SK-N-SH (cell line): Measurements from ENCODE around the gene EDARADD. TPM values are rescaled to one million over a fixed set of nuclear protein-coding genes. Genes with fewer than 3 reads are reported as not detected.
"Not testable (repeated sequence)": the region's sequence is repeated elsewhere in the genome, so short reads cannot be mapped to it uniquely, and the experiment has no call there.

Experiments
- CTCF ChIA-PET: fragments of 300-600, 350-600 bp; formaldehyde crosslinking; extraction: SDS; loops from one replicate; lab custom pipeline; 2021; lab: Yijun Ruan, JAX
- POLR2A ChIA-PET: fragments of 350-600 bp; sonication (Branson Sonifier 250); formaldehyde crosslinking; extraction: SDS; loops from one replicate; lab custom pipeline; 2020; ENCODE audit warnings: antibody characterized with exemption, inconsistent platforms; lab: Yijun Ruan, JAX
- DNase-seq: peaks from one replicate; pipeline ENCODE4 v3.0.0; 2012
- H2AFZ ChIP-seq: fragments of 200-600 bp; sonication (generic); 2 replicates; pipeline ENCODE4 v1.8.1; 2016; ENCODE audit warnings: antibody characterized with exemption, mild to moderate bottlenecking, low read depth
- H3F3A ChIP-seq: fragments of 200-600 bp; sonication (generic); replicated peaks from 2 replicates; pipeline ENCODE3; 2016; ENCODE audit warnings: antibody characterized with exemption, mild to moderate bottlenecking; ENCODE audit not compliant: insufficient read depth
- H3K27ac ChIP-seq, 2 experiments: fragments of 200-500 bp in 1 of 2; fragments of 200-600 bp in 1 of 2; sonication (Bioruptor generic) in 1 of 2; sonication (generic), shearing (Covaris generic) in 1 of 2; 2 replicates each; pipeline versions ENCODE4 v1.5.1 to v1.6.1; 2014 to 2016; ENCODE audit warnings: low read depth in 2 of 2, inconsistent platforms in 1 of 2, low read length in 1 of 2, mild to moderate bottlenecking in 1 of 2, mixed read lengths in 1 of 2
- H3K27me3 ChIP-seq: fragments of 200-600 bp; sonication (generic), shearing (Covaris generic); 2 replicates; pipeline ENCODE4 v1.6.1; 2016; ENCODE audit warnings: mixed run types; ENCODE audit not compliant: insufficient read depth
- H3K36me3 ChIP-seq, 2 experiments: fragments of 200-500 bp in 1 of 2; fragments of 200-600 bp in 1 of 2; sonication (Bioruptor generic) in 1 of 2; sonication (generic) in 1 of 2; replicated peaks in 1 of 2; 2 replicates each; pipeline versions ENCODE3 to v1.5.1; 2014 to 2016; ENCODE audit warnings: low read length in 1 of 2, mild to moderate bottlenecking in 1 of 2; ENCODE audit not compliant: insufficient read depth in 2 of 2, control insufficient read depth in 1 of 2
- H3K4me1 ChIP-seq, 2 experiments: fragments of 200-500 bp in 1 of 2; fragments of 200-600 bp in 1 of 2; sonication (Bioruptor generic) in 1 of 2; sonication (generic), shearing (Covaris generic) in 1 of 2; 2 replicates each; pipeline versions ENCODE4 v1.5.1 to v1.6.1; 2014 to 2016; ENCODE audit warnings: low read depth in 1 of 2, low read length in 1 of 2, mixed run types in 1 of 2; ENCODE audit not compliant: insufficient read depth in 2 of 2, control insufficient read depth in 1 of 2
- H3K4me2 ChIP-seq: fragments of 200-600 bp; sonication (generic), shearing (Covaris generic); 2 replicates; pipeline ENCODE4 v1.6.1; 2017; ENCODE audit warnings: mixed run types
- H3K4me3 ChIP-seq, 2 experiments: fragments of 200-500 bp in 1 of 2; fragments of 200-600 bp in 1 of 2; sonication (Bioruptor generic) in 1 of 2; sonication (generic), shearing (Covaris generic) in 1 of 2; 2 replicates each; pipeline versions ENCODE4 v1.5.1 to v1.8.1; 2014 to 2016; ENCODE audit warnings: low read depth in 2 of 2, inconsistent platforms in 1 of 2, low read length in 1 of 2, mild to moderate bottlenecking in 1 of 2, mixed read lengths in 1 of 2, moderate library complexity in 1 of 2
- H3K79me2 ChIP-seq: fragments of 200-600 bp; sonication (generic); 2 replicates; pipeline ENCODE4 v1.8.1; 2017; ENCODE audit warnings: mild to moderate bottlenecking; ENCODE audit not compliant: insufficient read depth
- H3K9ac ChIP-seq: fragments of 200-600 bp; sonication (generic); 2 replicates; pipeline ENCODE4 v1.6.1; 2017; ENCODE audit warnings: mixed run types
- H3K9me2 ChIP-seq: fragments of 200-600 bp; sonication (generic); 2 replicates; pipeline ENCODE4 v1.6.1; 2017; ENCODE audit warnings: mixed run types
- H3K9me3 ChIP-seq: fragments of 200-600 bp; sonication (generic); 2 replicates; pipeline ENCODE4 v1.6.1; 2017; ENCODE audit warnings: mixed run types, mild to moderate bottlenecking, moderate library complexity
- H4K20me1 ChIP-seq: fragments of 200-600 bp; sonication (generic); 2 replicates; pipeline ENCODE4 v1.6.1; 2017; ENCODE audit warnings: mild to moderate bottlenecking, mixed run types; ENCODE audit not compliant: insufficient read depth
- CHD2 ChIP-seq: fragments of 150-350 bp; IDR thresholded peaks from 2 replicates; pipeline ENCODE4 v1.6.1; 2018; ENCODE audit warnings: low read length; ENCODE audit not compliant: partially characterized antibody
- FOXJ3 ChIP-seq: sonication (generic); formaldehyde crosslinking; IDR thresholded peaks from 2 replicates; pipeline ENCODE4 v1.5.1; 2020; ENCODE audit warnings: mild to moderate bottlenecking, missing genetic modification reagents
- FOXM1 ChIP-seq: IDR thresholded peaks from 2 replicates; pipeline ENCODE4 v1.4.0; 2012; ENCODE audit warnings: low read depth, mild to moderate bottlenecking
- NFIC ChIP-seq: IDR thresholded peaks from 2 replicates; pipeline ENCODE4 v1.4.0; 2012; ENCODE audit warnings: borderline replicate concordance
- POLR2AphosphoS5 ChIP-seq: IDR thresholded peaks from 2 replicates; pipeline ENCODE4 v1.6.1; 2012; ENCODE audit warnings: low read depth, low read length
- RCOR1 ChIP-seq: fragments of 150-350 bp; IDR thresholded peaks from 2 replicates; pipeline ENCODE4 v1.6.1; 2017; ENCODE audit warnings: antibody characterized with exemption, low read length
- RXRA ChIP-seq: IDR thresholded peaks from 2 replicates; pipeline ENCODE4 v1.4.0; 2012; ENCODE audit warnings: low read depth, mild to moderate bottlenecking, borderline replicate concordance
- TAF1 ChIP-seq: IDR thresholded peaks from 2 replicates; pipeline ENCODE4 v1.6.1; 2012; ENCODE audit warnings: low read depth, mild to moderate bottlenecking, low read length, moderate library complexity, borderline replicate concordance
- TEAD4 ChIP-seq: IDR thresholded peaks from 2 replicates; pipeline ENCODE4 v1.4.0; 2012; ENCODE audit warnings: mild to moderate bottlenecking, borderline replicate concordance; ENCODE audit not compliant: insufficient read depth
- YY1 ChIP-seq: IDR thresholded peaks from 2 replicates; pipeline ENCODE4 v1.4.0; 2012; ENCODE audit warnings: low read depth, mild to moderate bottlenecking
- WGBS: methylation state at CpG from one replicate; pipeline ENCODE4 v1.1.6; 2017; ENCODE audit warnings: low lambda C conversion rate; 5-methylcytosine and 5-hydroxymethylcytosine counted together
- polyA plus RNA-seq, 3 experiments: library from polyadenylated mRNA; depleted of rRNA; stranded (reverse); fragments of >200 nt; gene quantifications; 2 replicates each; pipeline ENCODE4 v1.2.3, GENCODE V29; 2012
- TF ChIP-seq, protein P1 (sequence below): fragments of 150-350 bp; IDR thresholded peaks from 2 replicates; pipeline ENCODE4 v1.6.1; 2016; ENCODE audit warnings: mild to moderate bottlenecking, low read depth, low read length
- TF ChIP-seq, protein P2 (sequence below): IDR thresholded peaks from 2 replicates; pipeline ENCODE4 v1.4.0; 2012; ENCODE audit warnings: low read depth
- TF ChIP-seq, protein P3 (sequence below): fragments of 150-350 bp; IDR thresholded peaks from 2 replicates; pipeline ENCODE4 v1.6.1; 2017; ENCODE audit warnings: antibody characterized with exemption, low read length, low read depth, borderline replicate concordance
- TF ChIP-seq, protein P4 (sequence below): IDR thresholded peaks from 2 replicates; pipeline ENCODE4 v1.6.1; 2012; ENCODE audit warnings: mild to moderate bottlenecking, low read depth, low read length, moderate library complexity

EDARADD gene
- polyA plus RNA-seq, 1 of the 3 experiments (the other 2 are of a cell fraction): not detected

DNA sequence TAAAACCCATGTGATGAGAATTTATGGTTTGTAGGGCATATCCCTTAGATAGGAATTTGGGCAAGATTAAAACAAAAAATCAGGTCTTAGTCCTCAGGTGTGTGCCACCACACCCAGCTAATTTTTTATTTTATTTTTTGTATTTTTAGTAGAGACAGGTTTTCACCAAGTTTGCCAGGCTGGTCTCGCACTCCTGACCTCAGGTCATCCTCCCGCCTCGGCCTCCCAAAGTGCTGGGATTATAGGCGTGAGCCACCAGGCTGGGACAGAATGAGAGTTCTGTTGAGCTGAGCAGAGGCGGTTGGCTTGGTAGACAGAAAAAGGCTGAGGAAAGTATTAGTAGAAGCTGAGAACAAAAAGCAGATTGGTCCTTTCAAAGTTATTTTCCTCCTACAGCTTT is 43.8 kb upstream of the EDARADD start:
- 58% methylated on average over 5 of the region's 5 CpGs for WGBS
- Histone ChIP-seq H3K36me3 (no peaks in the 10 kb centered on the region), H3K27ac (no peak overlapping the region), H3K9me3 (no peaks in the 10 kb centered on the region), H3K27me3 (no peaks in the 10 kb centered on the region), H3K9ac (no peak overlapping the region), H3K4me1 (no peaks in the 10 kb centered on the region), H2AFZ (no peak overlapping the region), H4K20me1 (no peaks in the 10 kb centered on the region), H3F3A (no peaks in the 10 kb centered on the region), H3K79me2 (no peaks in the 10 kb centered on the region), H3K4me2 (no peak overlapping the region), H3K9me2 (no peaks in the 10 kb centered on the region), H3K4me3 (no peak overlapping the region)
- POLR2A ChIA-PET: no interaction called here
- CTCF ChIA-PET: no interaction called here
- no peak for TF ChIP-seq YY1
- TF ChIP-seq RCOR1: no peak
- no peak for TF ChIP-seq FOXM1
- TF ChIP-seq, protein P1, sequence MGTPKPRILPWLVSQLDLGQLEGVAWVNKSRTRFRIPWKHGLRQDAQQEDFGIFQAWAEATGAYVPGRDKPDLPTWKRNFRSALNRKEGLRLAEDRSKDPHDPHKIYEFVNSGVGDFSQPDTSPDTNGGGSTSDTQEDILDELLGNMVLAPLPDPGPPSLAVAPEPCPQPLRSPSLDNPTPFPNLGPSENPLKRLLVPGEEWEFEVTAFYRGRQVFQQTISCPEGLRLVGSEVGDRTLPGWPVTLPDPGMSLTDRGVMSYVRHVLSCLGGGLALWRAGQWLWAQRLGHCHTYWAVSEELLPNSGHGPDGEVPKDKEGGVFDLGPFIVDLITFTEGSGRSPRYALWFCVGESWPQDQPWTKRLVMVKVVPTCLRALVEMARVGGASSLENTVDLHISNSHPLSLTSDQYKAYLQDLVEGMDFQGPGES: no peak
- TF ChIP-seq, protein P2, sequence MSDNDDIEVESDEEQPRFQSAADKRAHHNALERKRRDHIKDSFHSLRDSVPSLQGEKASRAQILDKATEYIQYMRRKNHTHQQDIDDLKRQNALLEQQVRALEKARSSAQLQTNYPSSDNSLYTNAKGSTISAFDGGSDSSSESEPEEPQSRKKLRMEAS: no peak
- TF ChIP-seq CHD2: no peak
- no peak for TF ChIP-seq RXRA
- TF ChIP-seq POLR2AphosphoS5: no peak
- TF ChIP-seq TAF1: no peak
- TF ChIP-seq FOXJ3 (CRISPR knock-in tag): no peak
- no peak for TF ChIP-seq TEAD4
- TF ChIP-seq, protein P3, sequence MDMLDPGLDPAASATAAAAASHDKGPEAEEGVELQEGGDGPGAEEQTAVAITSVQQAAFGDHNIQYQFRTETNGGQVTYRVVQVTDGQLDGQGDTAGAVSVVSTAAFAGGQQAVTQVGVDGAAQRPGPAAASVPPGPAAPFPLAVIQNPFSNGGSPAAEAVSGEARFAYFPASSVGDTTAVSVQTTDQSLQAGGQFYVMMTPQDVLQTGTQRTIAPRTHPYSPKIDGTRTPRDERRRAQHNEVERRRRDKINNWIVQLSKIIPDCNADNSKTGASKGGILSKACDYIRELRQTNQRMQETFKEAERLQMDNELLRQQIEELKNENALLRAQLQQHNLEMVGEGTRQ: no peak
- DNase-seq: no peak

DNA sequence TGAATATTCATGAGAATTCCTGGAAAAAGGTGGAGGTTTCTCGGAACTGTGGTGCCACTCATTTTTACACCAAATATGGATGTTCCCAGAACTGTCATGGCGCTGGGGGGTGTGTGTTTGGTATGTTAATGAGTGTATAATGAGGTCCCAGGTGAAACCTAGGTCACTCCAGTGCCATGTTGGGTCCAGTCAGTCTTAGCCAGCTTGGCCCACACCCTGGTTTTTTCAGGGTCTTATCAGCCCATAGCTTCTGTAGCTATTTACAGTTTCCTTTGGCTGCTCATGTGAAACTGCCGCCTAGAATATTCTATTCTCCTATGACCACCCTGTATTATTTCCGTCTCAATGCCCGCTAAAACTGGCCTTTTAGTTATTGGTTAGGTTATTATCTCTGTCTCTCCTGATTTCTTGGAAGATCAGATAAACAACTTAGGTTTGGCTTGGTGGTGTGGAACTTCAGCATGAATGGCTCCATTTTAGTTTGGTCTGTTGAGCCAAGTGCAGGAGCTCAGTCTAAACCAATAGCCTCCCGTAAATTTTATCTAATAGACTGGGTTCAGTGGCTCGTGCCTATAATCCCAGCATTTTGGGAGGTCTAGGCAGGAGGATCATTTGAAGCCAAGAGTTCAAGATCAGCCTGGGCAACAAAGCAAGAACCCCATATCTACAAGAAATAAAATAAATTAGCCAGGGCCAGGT is 42.1 kb upstream of the EDARADD start:
- Histone ChIP-seq H3K36me3 (no peaks in the 10 kb centered on the region), H3K79me2 (no peaks in the 10 kb centered on the region), H3K9ac (no peak overlapping the region), H3K4me3 (no peak overlapping the region), H3K27me3 (no peaks in the 10 kb centered on the region), H3K9me3 (no peaks in the 10 kb centered on the region), H3K27ac (no peak overlapping the region), H2AFZ (no peak overlapping the region), H3F3A (no peaks in the 10 kb centered on the region), H3K4me2 (no peak overlapping the region), H4K20me1 (no peaks in the 10 kb centered on the region), H3K9me2 (no peaks in the 10 kb centered on the region), H3K4me1 (no peaks in the 10 kb centered on the region)
- WGBS: 45% methylated on average over 7 of the region's 7 CpGs
- POLR2A ChIA-PET: no interaction called here
- no peak for DNase-seq
- CTCF ChIA-PET: no interaction called here
- TF ChIP-seq YY1 (no peak), NFIC (no peak)
- TF ChIP-seq, protein P4, sequence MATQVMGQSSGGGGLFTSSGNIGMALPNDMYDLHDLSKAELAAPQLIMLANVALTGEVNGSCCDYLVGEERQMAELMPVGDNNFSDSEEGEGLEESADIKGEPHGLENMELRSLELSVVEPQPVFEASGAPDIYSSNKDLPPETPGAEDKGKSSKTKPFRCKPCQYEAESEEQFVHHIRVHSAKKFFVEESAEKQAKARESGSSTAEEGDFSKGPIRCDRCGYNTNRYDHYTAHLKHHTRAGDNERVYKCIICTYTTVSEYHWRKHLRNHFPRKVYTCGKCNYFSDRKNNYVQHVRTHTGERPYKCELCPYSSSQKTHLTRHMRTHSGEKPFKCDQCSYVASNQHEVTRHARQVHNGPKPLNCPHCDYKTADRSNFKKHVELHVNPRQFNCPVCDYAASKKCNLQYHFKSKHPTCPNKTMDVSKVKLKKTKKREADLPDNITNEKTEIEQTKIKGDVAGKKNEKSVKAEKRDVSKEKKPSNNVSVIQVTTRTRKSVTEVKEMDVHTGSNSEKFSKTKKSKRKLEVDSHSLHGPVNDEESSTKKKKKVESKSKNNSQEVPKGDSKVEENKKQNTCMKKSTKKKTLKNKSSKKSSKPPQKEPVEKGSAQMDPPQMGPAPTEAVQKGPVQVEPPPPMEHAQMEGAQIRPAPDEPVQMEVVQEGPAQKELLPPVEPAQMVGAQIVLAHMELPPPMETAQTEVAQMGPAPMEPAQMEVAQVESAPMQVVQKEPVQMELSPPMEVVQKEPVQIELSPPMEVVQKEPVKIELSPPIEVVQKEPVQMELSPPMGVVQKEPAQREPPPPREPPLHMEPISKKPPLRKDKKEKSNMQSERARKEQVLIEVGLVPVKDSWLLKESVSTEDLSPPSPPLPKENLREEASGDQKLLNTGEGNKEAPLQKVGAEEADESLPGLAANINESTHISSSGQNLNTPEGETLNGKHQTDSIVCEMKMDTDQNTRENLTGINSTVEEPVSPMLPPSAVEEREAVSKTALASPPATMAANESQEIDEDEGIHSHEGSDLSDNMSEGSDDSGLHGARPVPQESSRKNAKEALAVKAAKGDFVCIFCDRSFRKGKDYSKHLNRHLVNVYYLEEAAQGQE: no peak

DNA sequence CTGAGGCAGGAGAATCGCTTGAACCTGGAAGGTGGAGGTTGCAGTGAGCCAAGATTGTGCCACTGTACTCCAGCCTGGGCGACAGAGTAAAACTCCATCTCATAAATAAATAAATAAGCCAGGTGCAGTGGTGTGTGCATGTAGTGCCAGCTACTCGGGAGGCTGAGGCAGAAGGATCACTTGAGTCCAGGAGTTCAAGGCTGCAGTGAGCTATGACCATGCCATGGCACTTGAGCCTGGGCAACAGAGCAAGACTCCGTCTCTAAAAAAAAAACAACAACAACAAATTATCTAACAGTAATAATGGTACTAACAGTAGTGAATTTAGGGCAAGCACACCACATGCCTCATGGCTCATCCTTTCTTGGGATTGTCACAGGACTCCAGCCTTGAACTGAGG is 41.3 kb upstream of the EDARADD start:
- H3K9ac ChIP-seq, H3K9me3 ChIP-seq, H3K27me3 ChIP-seq, POLR2A ChIA-PET, H3K9me2 ChIP-seq, H3F3A ChIP-seq, H3K4me1 ChIP-seq, DNase-seq, H3K27ac ChIP-seq, H2AFZ ChIP-seq, H3K36me3 ChIP-seq, H3K4me2 ChIP-seq, H3K4me3 ChIP-seq, H3K79me2 ChIP-seq, H4K20me1 ChIP-seq, CTCF ChIA-PET: not testable (repeated sequence)
- WGBS: 30% methylated on average over 4 of the region's 4 CpGs
